Ovary (tissue), 9 donors: ENCODE data around the gene CCDC141. TPM values are rescaled to one million over a fixed set of nuclear protein-coding genes. Genes with fewer than 3 reads are reported as not detected.

Experiments used
- DNase-seq, 5 donors: peaks; one replicate each; pipeline ENCODE4 v3.0.0-alpha.2; 2019 to 2020
- H3K27ac ChIP-seq, 2 donors: fragments of 200-600 bp; one replicate each; pipeline versions ENCODE4 v1.5.1 to v1.8.0; 2019 to 2022
- H3K27me3 ChIP-seq: fragments of 200-600 bp; one replicate; pipeline ENCODE4 v1.8.0; 2022
- H3K36me3 ChIP-seq: fragments of 200-600 bp; sonication (generic); one replicate; pipeline ENCODE4 v1.5.1; 2019
- H3K4me1 ChIP-seq: one replicate; pipeline ENCODE4 v1.8.1; 2013; ENCODE audit warnings: mild to moderate bottlenecking, moderate library complexity; ENCODE audit not compliant: insufficient read depth
- H3K4me3 ChIP-seq: fragments of 200-600 bp; sonication (generic); one replicate; pipeline ENCODE4 v1.5.1; 2017
- H3K9me3 ChIP-seq, 2 donors: fragments of 200-600 bp in 1 of 2; sonication (generic) in 1 of 2; one replicate each; pipeline versions ENCODE4 v1.5.1 to v1.8.1; 2013 to 2019; ENCODE audit warnings: mild to moderate bottlenecking in 1 of 2, moderate library complexity in 1 of 2
- EP300 ChIP-seq: sonication (generic); formaldehyde crosslinking; IDR thresholded peaks from one replicate; pipeline ENCODE4 v1.6.1; 2017; ENCODE audit warnings: antibody characterized with exemption
- POLR2A ChIP-seq: fragments of 450-650 bp; IDR thresholded peaks from one replicate; pipeline ENCODE4 v1.6.1; 2017; ENCODE audit warnings: antibody characterized with exemption, mild to moderate bottlenecking, moderate library complexity
- WGBS, 3 donors: extraction: QIAGEN DNeasy Blood & Tissue Kit in 1 of 3; methylation state at CpG; one replicate each; pipeline versions ENCODE4 v1.1.5 to v1.1.7; 2013 to 2017; 5-methylcytosine and 5-hydroxymethylcytosine counted together
- intact Hi-C, 4 donors: fragments of 100-400 bp; cut with DNase I; formaldehyde crosslinking; loops; one replicate each; pipeline versions ENCODE4 v1.11.0 to v1.15.1; 2022 to 2023
- polyA plus RNA-seq, 2 donors: library from polyadenylated mRNA; stranded (reverse); fragments of 200-250 nt in 1 of 2; fragments of 350-450 nt in 1 of 2; fragmentation: Illumina TruSeq in 1 of 2; extraction: RNeasy Lipid Tissue Mini Kit (QIAGEN cat#74804) in 1 of 2; gene quantifications; one replicate each; pipeline ENCODE4 v1.2.3, GENCODE V29; 2013 to 2014
- total RNA-seq, 7 donors: library from RNA; depleted of rRNA in 2 of 7; stranded (reverse); fragments of >200 nt in 2 of 7; fragmentation: NEBNext Ultra II Directional in 3 of 7; extraction: Animal tissue kit (Norgen Biotek cat#: 25700) in 3 of 7; gene quantifications; one replicate each; pipeline versions ENCODE4 v1.1.0 to v1.2.4, GENCODE V29; 2016 to 2023
- TF ChIP-seq, protein P1 (sequence below), 3 donors: fragments of 450-650 bp in 2 of 3; fragments of 200-600 bp in 1 of 3; IDR thresholded peaks; one replicate each; pipeline versions ENCODE4 v1.5.1 to v1.8.0; 2016 to 2022; ENCODE audit warnings: antibody characterized with exemption in 3 of 3, mild to moderate bottlenecking in 1 of 3
- donor health status: DM: no; HTN: no; CAD: no; lungs with moderate emphysema.
- donor health status: DM: no; HTN: no; CAD: no.
- donor health status: Bipolar disorder and iron deficiency.
- donor health status: DM: yes; HTN: yes; CAD: no.
- donor health status: DM: no; HTN: no; CAD: no.
- donor health status: DM: yes; HTN: yes; CAD: no.

The CCDC141 gene
- total and polyA plus RNA-seq, 9 donors: 0.35 to 6.2 (median 0.77) TPM

DNA sequence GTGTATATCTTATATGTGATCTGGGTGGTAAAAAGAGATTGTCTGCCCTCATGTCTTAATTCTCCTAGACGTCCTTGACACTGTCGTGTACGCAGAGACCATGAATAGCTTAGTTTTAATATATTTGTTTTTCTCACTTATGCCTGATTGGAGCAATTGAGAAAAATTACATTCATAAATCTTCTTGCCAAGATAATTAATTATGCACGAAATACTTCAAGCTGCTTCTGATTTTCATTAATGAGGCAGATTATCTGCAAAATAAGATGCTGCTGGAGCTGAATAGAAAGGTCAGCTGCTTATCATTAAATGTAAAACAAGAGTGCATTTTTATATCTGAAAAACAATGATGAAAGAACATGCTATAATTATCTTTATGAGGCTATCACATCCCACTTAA is 95.9 kb downstream of the CCDC141 start:
- no peak for DNase-seq
- no peaks in the 10 kb centered on the region for H3K36me3 ChIP-seq
- 51 to 66% (median 52%) methylated on average over 4 of the region's 4 CpGs for WGBS, 3 donors
- no peak overlapping the region for H3K4me3 ChIP-seq
- TF ChIP-seq EP300 (no peak), POLR2A (no peak)
- no peaks in the 10 kb centered on the region for H3K27me3 ChIP-seq
- intact Hi-C loops: no loop called here
- H3K27ac ChIP-seq: no peak overlapping the region
- no peaks in the 10 kb centered on the region for H3K9me3 ChIP-seq
- H3K4me1 ChIP-seq: no peaks in the 10 kb centered on the region

DNA sequence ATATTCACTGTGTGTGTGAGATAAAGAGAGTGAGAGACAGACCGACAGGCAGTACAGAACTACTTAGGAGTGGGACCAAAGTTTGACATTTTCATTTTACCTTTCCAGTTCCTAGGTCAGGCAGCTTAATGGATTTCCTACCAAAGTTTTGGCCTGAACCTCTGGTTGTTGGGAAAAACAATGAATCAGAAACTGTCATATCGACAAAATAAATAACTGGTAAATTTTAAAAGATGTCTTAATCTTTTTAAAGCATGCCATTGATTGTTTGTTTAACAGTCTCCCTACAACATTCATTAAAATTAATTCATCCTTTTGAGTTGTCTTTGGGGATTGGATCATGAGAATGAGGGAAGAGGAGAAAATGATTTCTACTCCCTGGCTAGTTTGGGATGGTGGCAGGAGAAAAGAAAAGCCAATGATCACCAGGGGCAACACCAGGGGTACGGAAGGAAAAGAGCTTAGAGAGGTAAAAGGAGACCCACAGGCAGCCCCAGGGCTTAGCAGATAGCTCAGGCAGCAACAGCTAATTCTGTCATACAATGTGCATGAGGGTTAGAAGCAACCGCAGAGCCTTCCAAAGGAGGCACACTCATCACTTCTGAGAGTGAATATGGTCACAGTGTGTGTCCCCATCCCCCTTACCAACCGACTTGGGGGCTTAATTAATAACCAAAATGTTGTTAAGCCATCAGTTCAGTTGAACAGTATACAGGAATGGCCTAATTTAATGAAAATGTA is 98.5 kb downstream of the CCDC141 start:
- 85 to 87% (median 87%) methylated on average over 5 of the region's 5 CpGs for WGBS, 3 donors
- TF ChIP-seq EP300 (no peak), POLR2A (no peak)
- TF ChIP-seq, protein P1, sequence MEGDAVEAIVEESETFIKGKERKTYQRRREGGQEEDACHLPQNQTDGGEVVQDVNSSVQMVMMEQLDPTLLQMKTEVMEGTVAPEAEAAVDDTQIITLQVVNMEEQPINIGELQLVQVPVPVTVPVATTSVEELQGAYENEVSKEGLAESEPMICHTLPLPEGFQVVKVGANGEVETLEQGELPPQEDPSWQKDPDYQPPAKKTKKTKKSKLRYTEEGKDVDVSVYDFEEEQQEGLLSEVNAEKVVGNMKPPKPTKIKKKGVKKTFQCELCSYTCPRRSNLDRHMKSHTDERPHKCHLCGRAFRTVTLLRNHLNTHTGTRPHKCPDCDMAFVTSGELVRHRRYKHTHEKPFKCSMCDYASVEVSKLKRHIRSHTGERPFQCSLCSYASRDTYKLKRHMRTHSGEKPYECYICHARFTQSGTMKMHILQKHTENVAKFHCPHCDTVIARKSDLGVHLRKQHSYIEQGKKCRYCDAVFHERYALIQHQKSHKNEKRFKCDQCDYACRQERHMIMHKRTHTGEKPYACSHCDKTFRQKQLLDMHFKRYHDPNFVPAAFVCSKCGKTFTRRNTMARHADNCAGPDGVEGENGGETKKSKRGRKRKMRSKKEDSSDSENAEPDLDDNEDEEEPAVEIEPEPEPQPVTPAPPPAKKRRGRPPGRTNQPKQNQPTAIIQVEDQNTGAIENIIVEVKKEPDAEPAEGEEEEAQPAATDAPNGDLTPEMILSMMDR (IDR thresholded peaks at IDR 0.05): no peak
- intact Hi-C loops: no loop called here
- H3K4me3 ChIP-seq: no peak overlapping the region
- no peaks in the 10 kb centered on the region for H3K4me1 ChIP-seq
- no peaks in the 10 kb centered on the region for H3K36me3 ChIP-seq
- no peak for DNase-seq
- H3K9me3 ChIP-seq: no peaks in the 10 kb centered on the region
- no peak overlapping the region for H3K27ac ChIP-seq
- H3K27me3 ChIP-seq: no peaks in the 10 kb centered on the region

- 69 to 78% (median 73%) methylated on average over 4 of the region's 4 CpGs for WGBS, 3 donors
- Histone ChIP-seq H3K27me3 (no peaks in the 10 kb centered on the region), H3K4me3 (no peak overlapping the region), H3K4me1 (no peaks in the 10 kb centered on the region), H3K36me3 (no peaks in the 10 kb centered on the region), H3K9me3 (no peaks in the 10 kb centered on the region), H3K27ac (no peak overlapping the region)
- TF ChIP-seq POLR2A (no peak), EP300 (no peak)
- TF ChIP-seq, protein P1 (IDR thresholded peaks at IDR 0.05): no peak
- no peak for DNase-seq
- intact Hi-C loops: no loop called here
These were observed 100.4 kb downstream of the CCDC141 start for GRCh38 chr2:178949584-178949983.

DNA sequence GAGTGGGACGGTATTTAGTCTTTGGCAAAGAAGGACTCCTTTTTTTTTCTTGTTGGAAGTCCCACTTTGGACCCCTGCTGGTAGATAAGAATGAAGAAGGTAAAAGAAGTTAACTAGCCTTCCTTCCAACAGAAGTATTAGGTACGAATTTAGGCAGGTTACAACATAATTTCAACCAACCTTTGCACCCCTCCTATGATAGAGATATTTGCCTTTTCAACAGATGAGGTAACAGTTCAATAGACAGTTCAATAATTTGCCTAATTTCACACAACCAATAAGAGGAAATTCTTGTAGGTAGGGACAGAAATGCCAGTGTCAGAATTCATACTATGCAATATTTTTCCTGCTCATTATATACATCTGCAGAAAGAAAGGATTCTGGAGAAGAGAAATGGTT is 100.8 kb downstream of the CCDC141 start:
- 81 to 85% (median 81%) methylated on average over 2 of the region's 2 CpGs for WGBS, 3 donors
- DNase-seq: no peak
- no peak overlapping the region for H3K4me3 ChIP-seq
- no peaks in the 10 kb centered on the region for H3K27me3 ChIP-seq
- H3K27ac ChIP-seq: no peak overlapping the region
- no peak for TF ChIP-seq EP300
- TF ChIP-seq POLR2A: no peak
- TF ChIP-seq, protein P1 (IDR thresholded peaks at IDR 0.05): no peak
- intact Hi-C loops: no loop called here
- no peaks in the 10 kb centered on the region for H3K36me3 ChIP-seq
- no peaks in the 10 kb centered on the region for H3K4me1 ChIP-seq
- no peaks in the 10 kb centered on the region for H3K9me3 ChIP-seq

- intact Hi-C loops: no loop called here
- TF ChIP-seq, protein P1 (IDR thresholded peaks at IDR 0.05): no peak
- TF ChIP-seq POLR2A (no peak), EP300 (no peak)
These were observed 102.9 kb downstream of the CCDC141 start for GRCh38 chr2:178947006-178947405.

More at GRCh38 chr2:178947006-178947405, 102.9 kb downstream of the CCDC141 start:
- no peaks in the 10 kb centered on the region for H3K36me3 ChIP-seq
- no peak for DNase-seq
- H3K4me3 ChIP-seq: no peak overlapping the region
- no peaks in the 10 kb centered on the region for H3K9me3 ChIP-seq
- H3K27ac ChIP-seq: no peak overlapping the region
- no peaks in the 10 kb centered on the region for H3K27me3 ChIP-seq
- WGBS, 3 donors: 83 to 86% (median 85%) methylated on average over 3 of the region's 3 CpGs
- no peaks in the 10 kb centered on the region for H3K4me1 ChIP-seq
